ENCODE results near the gene MAN1C1. TPM values are rescaled to one million over a fixed set of nuclear protein-coding genes. Genes with fewer than 3 reads are reported as not detected.

MAN1C1 gene
- polyA plus RNA-seq, 1 donor from 2014 or later, result 1.3 TPM

DNA sequence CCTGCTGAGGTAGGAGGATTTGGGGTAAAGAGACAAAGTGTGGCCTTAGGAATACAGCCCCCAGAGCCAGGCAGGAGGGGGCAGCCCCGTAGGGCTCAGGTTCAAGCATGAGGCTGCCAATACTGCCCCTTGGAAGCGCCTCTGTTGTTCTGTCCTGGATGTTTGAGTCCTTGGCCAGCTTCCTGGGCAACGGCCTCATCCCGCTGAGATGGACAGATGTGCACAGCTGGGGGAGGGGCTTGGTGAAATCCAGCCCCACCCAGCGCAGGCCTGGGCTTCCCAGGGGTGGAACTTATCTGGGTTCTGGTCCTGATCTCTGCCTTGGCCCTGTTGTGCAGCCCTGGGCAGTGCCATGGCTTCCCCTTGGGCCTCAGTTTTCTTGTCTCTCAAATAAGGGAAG lies 34.8 kb upstream of the MAN1C1 start:
- Histone ChIP-seq H3K4me2 (ENCODE audit: low read length) (no peak overlapping the region), H3K79me2 (replicated peaks; ENCODE audit: insufficient read depth, low read length) (no peaks in the 10 kb centered on the region), H3K27ac (ENCODE audit: low read length) (no peak overlapping the region), H2AFZ (ENCODE audit: low read depth, low read length) (no peak overlapping the region), H3K9me3 (ENCODE audit: low read length) (no peaks in the 10 kb centered on the region), H3K9me2 (ENCODE audit: insufficient read depth, low read length) (no peaks in the 10 kb centered on the region), H3K27me3 (ENCODE audit: insufficient read depth, low read depth, low read length) (no peaks in the 10 kb centered on the region), H3K4me3 (ENCODE audit: low read length) (no peak overlapping the region), H4K20me1 (ENCODE audit: insufficient read depth) (no peaks in the 10 kb centered on the region), H3F3A (ENCODE audit: insufficient read depth, low read length, poor library complexity, severe bottlenecking) (no peaks in the 10 kb centered on the region), H3K36me3 (ENCODE audit: insufficient read depth, low read length) (no peaks in the 10 kb centered on the region), H3K9ac (ENCODE audit: low read length) (no peak overlapping the region)
- TF ChIP-seq MXI1 (conservative IDR thresholded peaks at IDR 0.05; ENCODE audit: poor library complexity, severe bottlenecking), result no peak
- TF ChIP-seq, protein P1, sequence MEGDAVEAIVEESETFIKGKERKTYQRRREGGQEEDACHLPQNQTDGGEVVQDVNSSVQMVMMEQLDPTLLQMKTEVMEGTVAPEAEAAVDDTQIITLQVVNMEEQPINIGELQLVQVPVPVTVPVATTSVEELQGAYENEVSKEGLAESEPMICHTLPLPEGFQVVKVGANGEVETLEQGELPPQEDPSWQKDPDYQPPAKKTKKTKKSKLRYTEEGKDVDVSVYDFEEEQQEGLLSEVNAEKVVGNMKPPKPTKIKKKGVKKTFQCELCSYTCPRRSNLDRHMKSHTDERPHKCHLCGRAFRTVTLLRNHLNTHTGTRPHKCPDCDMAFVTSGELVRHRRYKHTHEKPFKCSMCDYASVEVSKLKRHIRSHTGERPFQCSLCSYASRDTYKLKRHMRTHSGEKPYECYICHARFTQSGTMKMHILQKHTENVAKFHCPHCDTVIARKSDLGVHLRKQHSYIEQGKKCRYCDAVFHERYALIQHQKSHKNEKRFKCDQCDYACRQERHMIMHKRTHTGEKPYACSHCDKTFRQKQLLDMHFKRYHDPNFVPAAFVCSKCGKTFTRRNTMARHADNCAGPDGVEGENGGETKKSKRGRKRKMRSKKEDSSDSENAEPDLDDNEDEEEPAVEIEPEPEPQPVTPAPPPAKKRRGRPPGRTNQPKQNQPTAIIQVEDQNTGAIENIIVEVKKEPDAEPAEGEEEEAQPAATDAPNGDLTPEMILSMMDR (IDR thresholded peaks at IDR 0.05; ENCODE audit: poor library complexity, severe bottlenecking), result no peak
- no peak for TF ChIP-seq TAF1 (IDR thresholded peaks at IDR 0.05; ENCODE audit: low read depth)
- no peak for TF ChIP-seq EZH2 (IDR thresholded peaks at IDR 0.05; ENCODE audit: borderline replicate concordance, insufficient read depth, low read length, poor library complexity, severe bottlenecking)
- TF ChIP-seq, protein P2, sequence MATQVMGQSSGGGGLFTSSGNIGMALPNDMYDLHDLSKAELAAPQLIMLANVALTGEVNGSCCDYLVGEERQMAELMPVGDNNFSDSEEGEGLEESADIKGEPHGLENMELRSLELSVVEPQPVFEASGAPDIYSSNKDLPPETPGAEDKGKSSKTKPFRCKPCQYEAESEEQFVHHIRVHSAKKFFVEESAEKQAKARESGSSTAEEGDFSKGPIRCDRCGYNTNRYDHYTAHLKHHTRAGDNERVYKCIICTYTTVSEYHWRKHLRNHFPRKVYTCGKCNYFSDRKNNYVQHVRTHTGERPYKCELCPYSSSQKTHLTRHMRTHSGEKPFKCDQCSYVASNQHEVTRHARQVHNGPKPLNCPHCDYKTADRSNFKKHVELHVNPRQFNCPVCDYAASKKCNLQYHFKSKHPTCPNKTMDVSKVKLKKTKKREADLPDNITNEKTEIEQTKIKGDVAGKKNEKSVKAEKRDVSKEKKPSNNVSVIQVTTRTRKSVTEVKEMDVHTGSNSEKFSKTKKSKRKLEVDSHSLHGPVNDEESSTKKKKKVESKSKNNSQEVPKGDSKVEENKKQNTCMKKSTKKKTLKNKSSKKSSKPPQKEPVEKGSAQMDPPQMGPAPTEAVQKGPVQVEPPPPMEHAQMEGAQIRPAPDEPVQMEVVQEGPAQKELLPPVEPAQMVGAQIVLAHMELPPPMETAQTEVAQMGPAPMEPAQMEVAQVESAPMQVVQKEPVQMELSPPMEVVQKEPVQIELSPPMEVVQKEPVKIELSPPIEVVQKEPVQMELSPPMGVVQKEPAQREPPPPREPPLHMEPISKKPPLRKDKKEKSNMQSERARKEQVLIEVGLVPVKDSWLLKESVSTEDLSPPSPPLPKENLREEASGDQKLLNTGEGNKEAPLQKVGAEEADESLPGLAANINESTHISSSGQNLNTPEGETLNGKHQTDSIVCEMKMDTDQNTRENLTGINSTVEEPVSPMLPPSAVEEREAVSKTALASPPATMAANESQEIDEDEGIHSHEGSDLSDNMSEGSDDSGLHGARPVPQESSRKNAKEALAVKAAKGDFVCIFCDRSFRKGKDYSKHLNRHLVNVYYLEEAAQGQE (IDR thresholded peaks at IDR 0.05; ENCODE audit: borderline replicate concordance), result no peak
- TF ChIP-seq EP300 (conservative IDR thresholded peaks at IDR 0.05; ENCODE audit: poor library complexity, severe bottlenecking), result no peak
- no peak for TF ChIP-seq SMC3 (conservative IDR thresholded peaks at IDR 0.05; ENCODE audit: poor library complexity)
- TF ChIP-seq POLR2AphosphoS5 (IDR thresholded peaks at IDR 0.05), result no peak
- no peak for TF ChIP-seq RAD21 (conservative IDR thresholded peaks at IDR 0.05)

DNA sequence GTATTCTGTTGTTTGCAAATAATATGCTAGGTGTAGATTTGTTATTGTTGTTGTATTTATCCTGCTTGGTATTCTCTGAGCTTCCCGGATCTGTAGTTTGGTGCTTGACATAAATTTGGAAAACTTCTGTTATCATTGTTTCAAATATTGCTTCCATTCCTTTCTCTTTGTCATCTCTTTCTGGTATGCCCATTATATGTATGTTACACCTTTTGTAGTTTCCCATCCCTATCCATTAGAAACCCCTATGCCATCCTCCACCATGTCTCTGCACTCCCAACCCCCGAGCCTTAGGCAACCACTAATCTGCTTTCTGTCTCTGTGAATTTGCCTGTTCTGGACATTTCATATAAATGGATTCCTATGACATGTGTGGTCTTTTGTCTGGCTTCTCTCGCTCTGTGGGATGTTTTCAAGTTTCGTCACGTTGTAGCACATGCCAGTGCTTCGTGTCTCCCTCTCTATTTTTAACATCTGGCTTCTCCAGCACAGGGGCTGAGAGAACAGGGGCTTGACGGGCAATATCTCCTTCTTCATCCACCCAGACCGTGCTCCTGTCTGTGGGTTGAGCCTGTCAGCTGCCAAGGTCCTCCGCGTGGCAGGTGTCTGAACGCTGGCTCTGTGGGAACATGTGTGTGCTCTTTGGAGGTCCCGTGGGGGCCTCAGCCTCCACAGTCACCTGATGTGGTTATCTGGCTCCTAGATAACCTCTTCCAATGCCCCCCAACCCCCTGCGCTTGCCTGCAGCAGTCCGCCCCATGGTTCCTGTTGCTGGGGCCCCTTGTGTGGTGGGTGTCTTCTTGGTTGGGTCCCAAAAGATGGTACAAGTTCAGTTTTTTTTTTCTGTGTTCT lies 32.8 kb upstream of the MAN1C1 start:
- Histone ChIP-seq H3K36me3 (ENCODE audit: insufficient read depth, low read length) (no peaks in the 10 kb centered on the region), H4K20me1 (ENCODE audit: insufficient read depth) (no peaks in the 10 kb centered on the region), H3K4me2 (ENCODE audit: low read length) (no peak overlapping the region), H3K9ac (ENCODE audit: low read length) (no peak overlapping the region), H3K27me3 (ENCODE audit: insufficient read depth, low read depth, low read length) (no peaks in the 10 kb centered on the region), H3F3A (ENCODE audit: insufficient read depth, low read length, poor library complexity, severe bottlenecking) (no peaks in the 10 kb centered on the region), H3K27ac (ENCODE audit: low read length) (no peak overlapping the region), H3K4me3 (ENCODE audit: low read length) (no peak overlapping the region), H2AFZ (ENCODE audit: low read depth, low read length) (no peak overlapping the region), H3K9me2 (ENCODE audit: insufficient read depth, low read length) (no peaks in the 10 kb centered on the region), H3K79me2 (replicated peaks; ENCODE audit: insufficient read depth, low read length) (no peaks in the 10 kb centered on the region), H3K9me3 (ENCODE audit: low read length) (no peaks in the 10 kb centered on the region)
- TF ChIP-seq TAF1 (IDR thresholded peaks at IDR 0.05; ENCODE audit: low read depth) (no peak), EP300 (conservative IDR thresholded peaks at IDR 0.05; ENCODE audit: poor library complexity, severe bottlenecking) (no peak), RAD21 (conservative IDR thresholded peaks at IDR 0.05) (no peak), POLR2AphosphoS5 (IDR thresholded peaks at IDR 0.05) (no peak), EZH2 (IDR thresholded peaks at IDR 0.05; ENCODE audit: borderline replicate concordance, insufficient read depth, low read length, poor library complexity, severe bottlenecking) (no peak), SMC3 (conservative IDR thresholded peaks at IDR 0.05; ENCODE audit: poor library complexity) (no peak), MXI1 (conservative IDR thresholded peaks at IDR 0.05; ENCODE audit: poor library complexity, severe bottlenecking) (no peak)
- TF ChIP-seq, protein P1 (IDR thresholded peaks at IDR 0.05; ENCODE audit: poor library complexity, severe bottlenecking), result no peak
- TF ChIP-seq, protein P2 (IDR thresholded peaks at IDR 0.05; ENCODE audit: borderline replicate concordance), result no peak
